Esophagus squamous epithelium (tissue), 5 donors: ENCODE results near the gene UGT1A10. TPM values are rescaled to one million over a fixed set of nuclear protein-coding genes. Genes with fewer than 3 reads are reported as not detected.

Experiments
- DNase-seq: peaks from one replicate; lab custom pipeline; 2025; lab: John Stamatoyannopoulos, UW
- H3K27ac ChIP-seq, 4 donors: fragments of 200-600 bp; sonication (generic); one replicate each; pipeline ENCODE4 v1.5.1; 2016 to 2019; ENCODE audit warnings: mild to moderate bottlenecking in 1 of 4
- H3K27me3 ChIP-seq, 4 donors: fragments of 200-600 bp; sonication (generic); 1 replicate in 3 of 4; 2 replicates in 1 of 4; pipeline versions ENCODE4 v1.5.1 to v1.6.0; 2017 to 2021; ENCODE audit warnings: antibody characterized with exemption in 1 of 4
- H3K36me3 ChIP-seq, 3 donors: fragments of 200-600 bp; sonication (generic); one replicate each; pipeline ENCODE4 v1.5.1; 2016 to 2019
- H3K4me1 ChIP-seq, 3 donors: fragments of 200-600 bp; sonication (generic); one replicate each; pipeline ENCODE4 v1.5.1; 2017 to 2019
- H3K4me3 ChIP-seq, 4 donors: fragments of 200-600 bp; sonication (generic); 1 replicate in 3 of 4; 2 replicates in 1 of 4; pipeline ENCODE4 v1.5.1; 2016 to 2019; ENCODE audit warnings: mild to moderate bottlenecking in 2 of 4, moderate library complexity in 1 of 4
- H3K9me3 ChIP-seq, 3 donors: fragments of 200-600 bp; sonication (generic); one replicate each; pipeline ENCODE4 v1.5.1; 2016 to 2019
- CTCF ChIP-seq, 6 experiments: fragments of 450-650 bp in 4 of 6; fragments of 200-600 bp in 2 of 6; sonication (generic) in 2 of 6; IDR thresholded peaks; one replicate each; pipeline ENCODE4 v1.5.1; 2016 to 2019; ENCODE audit warnings: antibody characterized with exemption in 6 of 6, mild to moderate bottlenecking in 4 of 6, moderate library complexity in 4 of 6
- POLR2A ChIP-seq, 4 donors: fragments of 450-650 bp; IDR thresholded peaks; one replicate each; pipeline ENCODE4 v1.6.1; 2017; ENCODE audit warnings: antibody characterized with exemption in 4 of 4, mild to moderate bottlenecking in 4 of 4, moderate library complexity in 3 of 4
- WGBS, 2 donors: methylation state at CpG; one replicate each; pipeline ENCODE4 v1.1.5; 2018; 5-methylcytosine and 5-hydroxymethylcytosine counted together
- intact Hi-C: fragments of 100-400 bp; cut with DNase I; formaldehyde crosslinking; loops from one replicate; pipeline ENCODE4 v1.15.0; 2022
- total RNA-seq, 4 donors: library from RNA; depleted of rRNA; stranded (reverse); fragments of >200 nt; gene quantifications; one replicate each; pipeline ENCODE4 v1.1.0, GENCODE V29; 2016
- donor health status: DM: yes; HTN: yes; CAD: no.

Gene UGT1A10
- total RNA-seq, 4 donors from 2014 or later = 12.4 to 45.0 (median 23.9) TPM

GRCh38 chr2:233796254-233796653 is 160.0 kb downstream of the UGT1A10 start:
- H3K36me3 ChIP-seq = no peaks in the 10 kb centered on the region
- no peak overlapping the region for H3K27ac ChIP-seq
- H3K9me3 ChIP-seq = no peaks in the 10 kb centered on the region
- H3K4me1 ChIP-seq = no peaks in the 10 kb centered on the region
- H3K4me3 ChIP-seq = no peak overlapping the region
- no peak for DNase-seq
- 62 to 74% methylated on average over 6 to 9 of the region's 9 CpGs for WGBS, 2 donors
- H3K27me3 ChIP-seq = no peaks in the 10 kb centered on the region
- intact Hi-C loops = no loop called here
- no peak for TF ChIP-seq CTCF (IDR thresholded peaks at IDR 0.05)

GRCh38 chr2:233798335-233799086 is 162.3 kb downstream of the UGT1A10 start:
- no peak for TF ChIP-seq CTCF (IDR thresholded peaks at IDR 0.05)
- TF ChIP-seq POLR2A (IDR thresholded peaks at IDR 0.05) = no peak
- Histone ChIP-seq H3K27me3 (peaks cover 0 to 10% (median 0%) of the 10 kb centered on the region in 4 donors), H3K4me1 (no peaks in the 10 kb centered on the region), H3K36me3 (no peaks in the 10 kb centered on the region), H3K4me3 (no peak overlapping the region), H3K9me3 (no peaks in the 10 kb centered on the region), H3K27ac (no peak overlapping the region)
- no peak for DNase-seq
- intact Hi-C loops = no loop called here
- 74 to 82% methylated on average over 6 to 7 of the region's 14 CpGs for WGBS, 2 donors

- Histone ChIP-seq H3K4me1 (no peaks in the 10 kb centered on the region), H3K27me3 (peaks cover 0 to 15% (median 0%) of the 10 kb centered on the region in 4 donors), H3K27ac (no peak overlapping the region), H3K9me3 (no peaks in the 10 kb centered on the region), H3K36me3 (no peaks in the 10 kb centered on the region), H3K4me3 (no peak overlapping the region)
- 64 to 70% methylated on average over 7 of the region's 7 CpGs for WGBS, 2 donors
- intact Hi-C loops = no loop called here
- no peak for TF ChIP-seq CTCF (IDR thresholded peaks at IDR 0.05)
- TF ChIP-seq POLR2A (IDR thresholded peaks at IDR 0.05) = no peak
- DNase-seq = no peak
These were observed 162.9 kb downstream of the UGT1A10 start for GRCh38 chr2:233799087-233799665.

- DNase-seq = no peak
- no peaks in the 10 kb centered on the region for H3K9me3 ChIP-seq
- no peak overlapping the region for H3K4me3 ChIP-seq
- intact Hi-C loops = no loop called here
- WGBS, 2 donors = 45 to 82% methylated on average over 4 to 5 of the region's 5 CpGs
- no peaks in the 10 kb centered on the region for H3K4me1 ChIP-seq
- H3K36me3 ChIP-seq = no peaks in the 10 kb centered on the region
- H3K27me3 ChIP-seq = peaks cover 0 to 20% (median 0%) of the 10 kb centered on the region in 4 donors
- no peak overlapping the region for H3K27ac ChIP-seq
- no peak for TF ChIP-seq POLR2A (IDR thresholded peaks at IDR 0.05)
These were observed 163.5 kb downstream of the UGT1A10 start for GRCh38 chr2:233799716-233800115.

- no peak overlapping the region for H3K4me3 ChIP-seq
- WGBS, 2 donors = 72 to 79% methylated on average over 5 to 7 of the region's 7 CpGs
These were observed 164.0 kb downstream of the UGT1A10 start for GRCh38 chr2:233800208-233800607.

More at GRCh38 chr2:233800208-233800607, 164.0 kb downstream of the UGT1A10 start:
- Histone ChIP-seq H3K9me3 (no peaks in the 10 kb centered on the region), H3K27ac (no peak overlapping the region), H3K4me1 (no peaks in the 10 kb centered on the region), H3K27me3 (peaks cover 0 to 23% (median 0%) of the 10 kb centered on the region in 4 donors), H3K36me3 (no peaks in the 10 kb centered on the region)
- TF ChIP-seq CTCF (IDR thresholded peaks at IDR 0.05) (no peak), POLR2A (IDR thresholded peaks at IDR 0.05) (no peak)
- no peak for DNase-seq
- intact Hi-C loops = no loop called here
